ENCODE results near the gene COX6A1. TPM values are rescaled to one million over a fixed set of nuclear protein-coding genes. Genes with fewer than 3 reads are reported as not detected.
A peak's percentile ranks its signal among the peaks of the same experiment; 100 is the strongest.

The COX6A1 gene
- total RNA-seq, 6 experiments from 2014 or later: 356 to 391 (median 373) TPM

DNA sequence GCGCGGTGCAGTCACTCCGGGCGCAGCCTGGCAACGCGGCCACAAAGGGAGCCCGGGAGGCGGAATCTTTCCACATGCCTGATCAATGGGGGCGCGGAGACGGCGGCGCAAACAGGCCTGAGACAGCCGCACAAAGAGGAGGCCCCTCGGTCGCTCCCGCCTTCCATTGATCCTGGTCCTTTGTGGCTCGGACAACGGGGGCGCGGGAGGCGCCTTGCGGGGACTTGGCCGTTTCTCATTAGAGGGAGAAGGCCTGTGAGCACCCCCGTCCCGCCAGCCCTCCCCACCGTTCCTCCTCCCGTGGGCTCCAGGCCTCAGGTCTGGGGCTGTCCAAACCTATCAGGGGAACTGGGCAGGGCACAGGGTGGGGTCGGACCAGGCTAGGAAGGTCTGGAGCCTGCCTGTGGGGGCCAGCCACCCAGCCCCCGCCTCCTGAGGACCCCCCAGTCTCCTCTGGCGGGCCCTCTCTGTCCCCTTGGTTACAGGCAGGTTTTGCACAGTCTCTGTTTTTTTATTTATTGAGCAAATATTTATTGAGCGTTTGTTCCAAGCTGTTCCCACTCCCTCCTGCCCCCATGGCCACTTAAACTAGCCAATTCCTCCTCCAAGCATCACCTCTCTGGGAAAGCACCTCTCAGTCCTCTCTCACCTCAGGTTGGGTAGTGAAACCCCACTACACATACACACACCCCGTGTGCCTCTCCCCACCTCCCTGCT, 39.9 kb upstream of the COX6A1 start:
- DNase-seq: no peak
- TF ChIP-seq, protein P1, sequence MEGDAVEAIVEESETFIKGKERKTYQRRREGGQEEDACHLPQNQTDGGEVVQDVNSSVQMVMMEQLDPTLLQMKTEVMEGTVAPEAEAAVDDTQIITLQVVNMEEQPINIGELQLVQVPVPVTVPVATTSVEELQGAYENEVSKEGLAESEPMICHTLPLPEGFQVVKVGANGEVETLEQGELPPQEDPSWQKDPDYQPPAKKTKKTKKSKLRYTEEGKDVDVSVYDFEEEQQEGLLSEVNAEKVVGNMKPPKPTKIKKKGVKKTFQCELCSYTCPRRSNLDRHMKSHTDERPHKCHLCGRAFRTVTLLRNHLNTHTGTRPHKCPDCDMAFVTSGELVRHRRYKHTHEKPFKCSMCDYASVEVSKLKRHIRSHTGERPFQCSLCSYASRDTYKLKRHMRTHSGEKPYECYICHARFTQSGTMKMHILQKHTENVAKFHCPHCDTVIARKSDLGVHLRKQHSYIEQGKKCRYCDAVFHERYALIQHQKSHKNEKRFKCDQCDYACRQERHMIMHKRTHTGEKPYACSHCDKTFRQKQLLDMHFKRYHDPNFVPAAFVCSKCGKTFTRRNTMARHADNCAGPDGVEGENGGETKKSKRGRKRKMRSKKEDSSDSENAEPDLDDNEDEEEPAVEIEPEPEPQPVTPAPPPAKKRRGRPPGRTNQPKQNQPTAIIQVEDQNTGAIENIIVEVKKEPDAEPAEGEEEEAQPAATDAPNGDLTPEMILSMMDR (IDR thresholded peaks at IDR 0.05): no peak
- Mint-ChIP-seq H3K4me3 (no peak overlapping the region), H3K36me3 (ENCODE audit: low read depth) (0 out of 2 replicates have a peak, but pooled peaks cover 4% of the 10 kb centered on the region), H3K27ac (no peak overlapping the region), H3K27me3 (ENCODE audit: insufficient read depth) (peaks cover 32% of the 10 kb centered on the region), H3K4me1 (ENCODE audit: low read depth) (peaks cover 9% of the 10 kb centered on the region), H3K9me3 (no peaks in the 10 kb centered on the region)

DNA sequence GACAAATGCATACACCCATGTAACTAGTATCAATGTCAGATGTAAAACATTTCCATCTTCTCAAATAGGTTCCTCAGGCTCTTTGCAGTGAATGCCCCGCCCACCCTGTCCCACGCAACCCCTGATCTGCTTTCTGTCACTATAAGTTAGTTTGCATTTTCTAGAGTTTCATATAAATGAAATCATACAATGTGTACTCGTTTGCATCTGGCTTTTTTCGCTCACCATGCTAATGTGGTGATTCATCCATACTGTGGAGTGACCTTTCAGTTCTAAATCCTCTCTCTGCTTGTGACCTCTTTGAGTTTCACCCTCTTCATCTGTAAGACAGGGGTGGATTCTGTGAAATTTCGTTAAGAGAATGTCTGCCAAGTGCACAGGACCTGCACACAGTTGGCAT, 38.4 kb upstream of the COX6A1 start:
- TF ChIP-seq, protein P1 (IDR thresholded peaks at IDR 0.05): no peak
- 0 out of 2 replicates have a peak, but pooled peaks cover 4% of the 10 kb centered on the region for H3K36me3 Mint-ChIP-seq (ENCODE audit: low read depth)
- peaks cover 33% of the 10 kb centered on the region for H3K27me3 Mint-ChIP-seq (ENCODE audit: insufficient read depth)
- no peak overlapping the region for H3K27ac Mint-ChIP-seq
- peak; percentile 6 for DNase-seq
- no peaks in the 10 kb centered on the region for H3K9me3 Mint-ChIP-seq
- no peak overlapping the region for H3K4me3 Mint-ChIP-seq
- H3K4me1 Mint-ChIP-seq (ENCODE audit: low read depth): peaks cover 9% of the 10 kb centered on the region

DNA sequence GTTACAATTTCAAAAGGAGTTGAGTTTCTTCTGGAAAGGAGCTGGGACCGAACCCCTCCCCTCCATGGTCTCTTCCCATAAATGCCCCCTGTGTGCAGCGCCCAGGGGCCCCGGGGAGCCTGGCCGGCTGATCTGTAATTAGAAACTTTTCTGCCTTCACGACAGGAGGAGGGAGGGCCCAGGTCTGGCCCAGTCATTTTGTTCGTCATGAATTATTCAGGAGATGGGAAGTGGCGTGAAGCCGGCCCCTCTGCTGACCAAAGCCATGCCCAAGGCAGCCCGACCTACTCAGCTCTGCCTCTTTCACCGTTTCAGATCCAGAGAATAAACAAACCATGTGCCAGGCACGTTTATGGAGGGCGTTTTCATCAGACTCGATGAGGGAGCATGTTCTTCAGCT, 35.7 kb upstream of the COX6A1 start:
- H3K4me3 Mint-ChIP-seq: no peak overlapping the region
- 0 out of 2 replicates have a peak, but pooled peaks cover 4% of the 10 kb centered on the region for H3K36me3 Mint-ChIP-seq (ENCODE audit: low read depth)
- no peaks in the 10 kb centered on the region for H3K9me3 Mint-ChIP-seq
- peaks cover 28% of the 10 kb centered on the region for H3K27me3 Mint-ChIP-seq (ENCODE audit: insufficient read depth)
- H3K27ac Mint-ChIP-seq: no peak overlapping the region
- H3K4me1 Mint-ChIP-seq (ENCODE audit: low read depth): peaks cover 9% of the 10 kb centered on the region
- DNase-seq: no peak
- TF ChIP-seq, protein P1 (IDR thresholded peaks at IDR 0.05): no peak

DNA sequence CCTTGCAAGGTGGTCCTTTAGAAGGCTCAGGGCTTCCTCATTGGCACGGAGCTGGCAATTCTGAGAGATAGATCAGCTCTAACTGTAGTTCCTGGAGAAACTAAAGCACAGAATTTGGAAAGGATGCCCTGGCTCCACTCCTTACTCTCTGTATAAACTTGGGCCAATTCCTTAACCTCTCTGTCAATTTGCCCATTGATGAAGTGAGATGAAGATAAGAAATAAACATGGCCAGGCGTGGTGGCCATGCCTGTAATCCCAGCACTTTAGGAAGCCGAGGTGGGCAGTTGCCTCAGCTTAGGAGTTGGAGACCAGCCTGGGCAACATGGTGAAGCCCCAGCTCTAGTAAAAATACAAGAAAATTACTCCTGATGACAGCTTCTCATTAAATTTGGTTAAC, 34.0 kb upstream of the COX6A1 start:
- H3K27me3 Mint-ChIP-seq (ENCODE audit: insufficient read depth): peaks cover 24% of the 10 kb centered on the region
- H3K4me1 Mint-ChIP-seq (ENCODE audit: low read depth): peaks cover 9% of the 10 kb centered on the region
- no peak overlapping the region for H3K4me3 Mint-ChIP-seq
- H3K27ac Mint-ChIP-seq: no peak overlapping the region
- H3K36me3 Mint-ChIP-seq (ENCODE audit: low read depth): 0 out of 2 replicates have a peak, but pooled peaks cover 4% of the 10 kb centered on the region
- no peaks in the 10 kb centered on the region for H3K9me3 Mint-ChIP-seq
- no peak for DNase-seq
- TF ChIP-seq, protein P1 (IDR thresholded peaks at IDR 0.05): no peak

DNA sequence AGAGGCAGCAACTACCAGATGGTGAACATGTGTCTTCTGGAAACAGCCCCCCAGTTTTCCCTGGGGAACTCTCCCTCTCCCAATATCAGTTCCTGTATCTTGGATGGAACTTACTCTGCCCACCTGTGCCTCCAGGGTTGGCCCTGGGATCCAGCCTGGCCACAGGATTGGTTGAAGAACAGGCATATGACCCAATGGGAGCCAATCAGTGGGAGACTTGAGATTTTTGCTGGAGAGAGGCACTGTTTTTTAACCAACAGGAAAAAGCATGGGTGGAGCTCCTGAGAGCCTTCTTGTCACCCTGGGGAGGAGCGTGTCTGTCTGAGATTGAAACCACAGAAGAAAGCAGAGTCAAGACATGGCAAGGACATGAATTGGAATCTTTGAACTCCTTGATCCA, 33.6 kb upstream of the COX6A1 start:
- Mint-ChIP-seq H3K27ac (no peak overlapping the region), H3K9me3 (no peaks in the 10 kb centered on the region), H3K27me3 (ENCODE audit: insufficient read depth) (peaks cover 24% of the 10 kb centered on the region), H3K36me3 (ENCODE audit: low read depth) (0 out of 2 replicates have a peak, but pooled peaks cover 4% of the 10 kb centered on the region), H3K4me3 (no peak overlapping the region), H3K4me1 (ENCODE audit: low read depth) (peaks cover 8% of the 10 kb centered on the region)
- TF ChIP-seq, protein P1 (IDR thresholded peaks at IDR 0.05): no peak
- DNase-seq: no peak

Data from HFFc6 (cell line).